ENCODE results near the gene RGMA.

Gene RGMA

DNA sequence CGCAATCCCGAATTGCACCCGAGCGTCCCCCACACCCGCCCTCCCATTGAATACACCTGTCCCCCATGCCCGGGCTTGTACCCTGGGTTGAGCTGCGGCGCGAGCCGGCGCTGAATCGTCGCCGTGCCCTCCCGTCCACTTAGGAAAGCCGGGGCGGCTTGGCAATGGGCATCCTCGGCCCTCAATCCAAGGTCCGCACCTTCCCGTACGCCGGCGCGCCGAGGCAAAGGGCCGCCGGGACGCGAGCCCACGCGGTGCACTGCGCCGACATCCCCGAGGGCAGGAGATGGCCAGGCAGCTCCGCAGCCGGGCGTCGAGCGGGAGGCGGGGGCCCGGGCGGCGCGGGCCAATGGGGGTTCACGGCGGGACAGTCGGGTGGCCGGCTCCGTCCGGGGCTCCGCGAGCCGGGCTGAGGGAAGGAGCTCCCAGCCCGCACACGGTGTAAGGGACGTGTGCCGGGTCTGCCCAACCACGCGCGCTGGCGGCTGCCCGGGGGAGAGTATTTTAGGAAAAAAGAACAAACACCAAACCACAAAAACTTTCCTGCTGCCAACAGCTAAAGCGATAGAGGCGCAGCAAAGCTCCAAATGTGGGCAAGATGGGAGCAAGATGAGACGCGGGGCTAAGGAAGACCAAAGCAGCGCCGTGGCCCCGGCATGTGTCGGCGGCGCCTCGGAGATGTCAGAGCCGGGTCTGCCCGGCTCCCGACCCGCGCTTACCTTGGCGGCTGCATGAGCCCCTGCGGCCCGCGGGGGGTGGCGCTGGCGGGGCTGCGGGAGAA lies 621 bp downstream of the RGMA start:
- TF ChIP-seq FOXP2 (optimal IDR thresholded peaks at IDR 0.05; ENCODE audit: borderline replicate concordance, extremely low read depth, extremely low read length, insufficient read depth) (no peak), POLR2AphosphoS5 (IDR thresholded peaks at IDR 0.05; ENCODE audit: low read depth, low read length) (no peak), REST (IDR thresholded peaks at IDR 0.05; ENCODE audit: insufficient read depth in 1 of 2, low read depth in 2 of 2, low read length in 2 of 2) (no peak), TAF1 (IDR thresholded peaks at IDR 0.05; ENCODE audit: borderline replicate concordance, insufficient read depth, low read length) (no peak), SIN3A (IDR thresholded peaks at IDR 0.05; ENCODE audit: borderline replicate concordance, insufficient read depth, low read length) (no peak)

GRCh38 chr15:93087825-93088199 lies 1.2 kb downstream of the RGMA start:
- TF ChIP-seq SIN3A (IDR thresholded peaks at IDR 0.05; ENCODE audit: borderline replicate concordance, insufficient read depth, low read length) (no peak), POLR2AphosphoS5 (IDR thresholded peaks at IDR 0.05; ENCODE audit: low read depth, low read length) (no peak), FOXP2 (optimal IDR thresholded peaks at IDR 0.05; ENCODE audit: borderline replicate concordance, extremely low read depth, extremely low read length, insufficient read depth) (no peak), TAF1 (IDR thresholded peaks at IDR 0.05; ENCODE audit: borderline replicate concordance, insufficient read depth, low read length) (no peak), REST (IDR thresholded peaks at IDR 0.05; ENCODE audit: insufficient read depth in 1 of 2, low read depth in 2 of 2, low read length in 2 of 2) (no peak)

GRCh38 chr15:93086791-93087190 lies 2.2 kb downstream of the RGMA start:
- TF ChIP-seq POLR2AphosphoS5 (IDR thresholded peaks at IDR 0.05; ENCODE audit: low read depth, low read length) (no peak), FOXP2 (optimal IDR thresholded peaks at IDR 0.05; ENCODE audit: borderline replicate concordance, extremely low read depth, extremely low read length, insufficient read depth) (no peak), SIN3A (IDR thresholded peaks at IDR 0.05; ENCODE audit: borderline replicate concordance, insufficient read depth, low read length) (no peak), REST (IDR thresholded peaks at IDR 0.05; ENCODE audit: insufficient read depth in 1 of 2, low read depth in 2 of 2, low read length in 2 of 2) (no peak), TAF1 (IDR thresholded peaks at IDR 0.05; ENCODE audit: borderline replicate concordance, insufficient read depth, low read length) (no peak)

- TF ChIP-seq SIN3A (IDR thresholded peaks at IDR 0.05; ENCODE audit: borderline replicate concordance, insufficient read depth, low read length) (no peak), REST (IDR thresholded peaks at IDR 0.05; ENCODE audit: insufficient read depth in 1 of 2, low read depth in 2 of 2, low read length in 2 of 2) (no peak), FOXP2 (optimal IDR thresholded peaks at IDR 0.05; ENCODE audit: borderline replicate concordance, extremely low read depth, extremely low read length, insufficient read depth) (no peak), TAF1 (IDR thresholded peaks at IDR 0.05; ENCODE audit: borderline replicate concordance, insufficient read depth, low read length) (no peak), POLR2AphosphoS5 (IDR thresholded peaks at IDR 0.05; ENCODE audit: low read depth, low read length) (no peak)
Measured at GRCh38 chr15:93085692-93086091, 3.3 kb downstream of the RGMA start.

Measured in PFSK-1 (cell line).